Lower leg skin (tissue), 3 donors: ENCODE results near the gene FAM131A.

Experiments
- CTCF ChIP-seq, 3 donors: fragments of 450-650 bp; IDR thresholded peaks; one replicate each; pipeline ENCODE4 v1.5.1; 2016; ENCODE audit warnings: antibody characterized with exemption in 3 of 3, mild to moderate bottlenecking in 3 of 3, moderate library complexity in 2 of 3
- POLR2A ChIP-seq, 2 donors: fragments of 450-650 bp; IDR thresholded peaks; one replicate each; pipeline ENCODE4 v1.6.1; 2016 to 2017; ENCODE audit warnings: antibody characterized with exemption in 2 of 2, mild to moderate bottlenecking in 1 of 2, moderate library complexity in 1 of 2

- TF ChIP-seq POLR2A (IDR thresholded peaks at IDR 0.05) (no peak), CTCF (IDR thresholded peaks at IDR 0.05) (no peak)
Measured at GRCh38 chr3:184337399-184337714, at the start of gene FAM131A.
